Ishikawa (cell line): ENCODE data around the gene PRR36.

ENCODE experiments used
- CEBPB ChIP-seq: IDR thresholded peaks from 2 replicates; pipeline ENCODE4 v1.6.1; 2012
- CREB1 ChIP-seq: IDR thresholded peaks from 2 replicates; pipeline ENCODE4 v1.6.1; 2012; ENCODE audit warnings: low read depth
- EGR1 ChIP-seq: IDR thresholded peaks from 2 replicates; pipeline ENCODE4 v1.6.1; 2012
- EP300 ChIP-seq: IDR thresholded peaks from 2 replicates; pipeline ENCODE4 v1.6.1; 2012; ENCODE audit warnings: borderline replicate concordance
- FOXM1 ChIP-seq: IDR thresholded peaks from 2 replicates; pipeline ENCODE4 v1.6.1; 2012; ENCODE audit warnings: low read depth, borderline replicate concordance
- NFIC ChIP-seq: IDR thresholded peaks from 2 replicates; pipeline ENCODE4 v1.6.1; 2012
- RAD21 ChIP-seq: IDR thresholded peaks from 2 replicates; pipeline ENCODE4 v1.6.1; 2012; ENCODE audit warnings: low read depth
- TAF1 ChIP-seq: IDR thresholded peaks from 2 replicates; pipeline ENCODE4 v1.6.1; 2012; ENCODE audit warnings: low read depth, mild to moderate bottlenecking
- TCF12 ChIP-seq: IDR thresholded peaks from 2 replicates; pipeline ENCODE4 v1.6.1; 2012; ENCODE audit warnings: low read depth
- TEAD4 ChIP-seq: IDR thresholded peaks from 2 replicates; pipeline ENCODE4 v1.6.1; 2012
- USF1 ChIP-seq: IDR thresholded peaks from 2 replicates; pipeline ENCODE4 v1.6.1; 2012
- YY1 ChIP-seq: IDR thresholded peaks from 2 replicates; pipeline ENCODE4 v1.6.1; 2012; ENCODE audit warnings: low read depth
- ZBTB7A ChIP-seq: IDR thresholded peaks from 2 replicates; pipeline ENCODE4 v1.6.1; 2012; ENCODE audit warnings: low read depth
- TF ChIP-seq, protein P1 (sequence below): IDR thresholded peaks from 2 replicates; pipeline ENCODE4 v1.6.1; 2012
- TF ChIP-seq, protein P2 (sequence below): IDR thresholded peaks from 2 replicates; pipeline ENCODE4 v1.6.1; 2012; ENCODE audit warnings: low read depth, mild to moderate bottlenecking

Gene PRR36

GRCh38 chr19:7856109-7856591, 18.0 kb downstream of the PRR36 start:
- TF ChIP-seq CEBPB (no peak), TEAD4 (no peak), RAD21 (no peak), USF1 (no peak), TAF1 (no peak), CREB1 (no peak), NFIC (no peak), EP300 (no peak), TCF12 (no peak)
- TF ChIP-seq, protein P1, sequence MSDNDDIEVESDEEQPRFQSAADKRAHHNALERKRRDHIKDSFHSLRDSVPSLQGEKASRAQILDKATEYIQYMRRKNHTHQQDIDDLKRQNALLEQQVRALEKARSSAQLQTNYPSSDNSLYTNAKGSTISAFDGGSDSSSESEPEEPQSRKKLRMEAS, result no peak
- TF ChIP-seq, protein P2, sequence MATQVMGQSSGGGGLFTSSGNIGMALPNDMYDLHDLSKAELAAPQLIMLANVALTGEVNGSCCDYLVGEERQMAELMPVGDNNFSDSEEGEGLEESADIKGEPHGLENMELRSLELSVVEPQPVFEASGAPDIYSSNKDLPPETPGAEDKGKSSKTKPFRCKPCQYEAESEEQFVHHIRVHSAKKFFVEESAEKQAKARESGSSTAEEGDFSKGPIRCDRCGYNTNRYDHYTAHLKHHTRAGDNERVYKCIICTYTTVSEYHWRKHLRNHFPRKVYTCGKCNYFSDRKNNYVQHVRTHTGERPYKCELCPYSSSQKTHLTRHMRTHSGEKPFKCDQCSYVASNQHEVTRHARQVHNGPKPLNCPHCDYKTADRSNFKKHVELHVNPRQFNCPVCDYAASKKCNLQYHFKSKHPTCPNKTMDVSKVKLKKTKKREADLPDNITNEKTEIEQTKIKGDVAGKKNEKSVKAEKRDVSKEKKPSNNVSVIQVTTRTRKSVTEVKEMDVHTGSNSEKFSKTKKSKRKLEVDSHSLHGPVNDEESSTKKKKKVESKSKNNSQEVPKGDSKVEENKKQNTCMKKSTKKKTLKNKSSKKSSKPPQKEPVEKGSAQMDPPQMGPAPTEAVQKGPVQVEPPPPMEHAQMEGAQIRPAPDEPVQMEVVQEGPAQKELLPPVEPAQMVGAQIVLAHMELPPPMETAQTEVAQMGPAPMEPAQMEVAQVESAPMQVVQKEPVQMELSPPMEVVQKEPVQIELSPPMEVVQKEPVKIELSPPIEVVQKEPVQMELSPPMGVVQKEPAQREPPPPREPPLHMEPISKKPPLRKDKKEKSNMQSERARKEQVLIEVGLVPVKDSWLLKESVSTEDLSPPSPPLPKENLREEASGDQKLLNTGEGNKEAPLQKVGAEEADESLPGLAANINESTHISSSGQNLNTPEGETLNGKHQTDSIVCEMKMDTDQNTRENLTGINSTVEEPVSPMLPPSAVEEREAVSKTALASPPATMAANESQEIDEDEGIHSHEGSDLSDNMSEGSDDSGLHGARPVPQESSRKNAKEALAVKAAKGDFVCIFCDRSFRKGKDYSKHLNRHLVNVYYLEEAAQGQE, result no peak

DNA sequence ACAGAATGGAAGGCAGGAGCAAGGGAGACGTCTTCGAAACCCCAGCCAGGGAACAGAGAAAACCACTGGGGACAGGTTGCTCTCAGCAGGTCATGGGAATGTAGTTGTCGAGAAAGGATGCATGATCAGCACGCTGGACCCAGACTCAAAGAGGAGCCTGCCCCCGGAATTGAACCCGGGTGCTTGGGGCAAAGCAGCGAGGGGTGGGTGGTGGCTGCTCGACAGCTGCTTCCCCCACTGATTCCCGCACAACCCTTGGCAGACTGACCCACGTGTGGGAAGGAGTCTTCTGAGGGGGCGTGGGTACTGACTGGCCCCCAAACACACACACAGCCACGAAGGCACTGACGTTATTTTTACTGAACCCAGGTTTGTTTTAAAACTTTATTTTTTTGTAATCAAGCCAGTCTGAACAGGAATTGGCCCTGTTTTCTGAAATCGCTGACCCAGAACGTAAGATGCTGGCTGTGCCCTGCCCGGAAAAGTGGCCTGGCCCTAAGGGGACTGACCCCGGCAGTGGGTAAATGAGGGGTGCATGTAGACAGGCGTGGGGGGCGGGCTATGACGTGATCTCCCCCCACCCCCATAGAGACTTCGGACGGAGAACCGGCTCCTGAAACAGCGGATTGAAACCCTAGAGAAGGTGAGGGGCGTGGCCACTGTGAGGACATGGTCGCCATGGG, 18.6 kb downstream of the PRR36 start:
- TF ChIP-seq CREB1 (no peak), EGR1 (no peak)

DNA sequence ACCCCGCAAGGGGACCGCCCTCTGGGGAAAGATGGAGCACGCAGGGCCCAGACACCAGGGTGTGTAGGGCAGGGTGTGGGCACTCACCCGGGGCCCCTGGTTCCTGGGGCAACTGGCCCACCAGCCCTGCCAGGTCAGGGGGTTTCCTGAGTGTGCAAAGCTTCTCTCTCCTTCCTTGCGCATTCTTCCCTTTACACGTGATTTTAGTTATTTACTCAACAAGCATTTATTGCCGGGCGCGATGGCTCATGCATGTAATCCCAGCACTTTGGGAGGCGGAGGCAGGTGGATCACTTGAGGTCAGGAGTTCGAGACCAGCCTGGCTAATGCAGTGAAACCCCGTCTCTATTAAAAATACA, 20.4 kb downstream of the PRR36 start:
- TF ChIP-seq, protein P1, result no peak
- no peak for TF ChIP-seq TEAD4
- TF ChIP-seq CREB1, result no peak
- TF ChIP-seq EP300, result no peak
- TF ChIP-seq NFIC, result no peak
- TF ChIP-seq EGR1, result no peak
- TF ChIP-seq RAD21, result no peak
- no peak for TF ChIP-seq USF1
- no peak for TF ChIP-seq CEBPB
- TF ChIP-seq, protein P2, result no peak
- no peak for TF ChIP-seq FOXM1
- no peak for TF ChIP-seq TCF12
- TF ChIP-seq YY1, result no peak
- no peak for TF ChIP-seq ZBTB7A

DNA sequence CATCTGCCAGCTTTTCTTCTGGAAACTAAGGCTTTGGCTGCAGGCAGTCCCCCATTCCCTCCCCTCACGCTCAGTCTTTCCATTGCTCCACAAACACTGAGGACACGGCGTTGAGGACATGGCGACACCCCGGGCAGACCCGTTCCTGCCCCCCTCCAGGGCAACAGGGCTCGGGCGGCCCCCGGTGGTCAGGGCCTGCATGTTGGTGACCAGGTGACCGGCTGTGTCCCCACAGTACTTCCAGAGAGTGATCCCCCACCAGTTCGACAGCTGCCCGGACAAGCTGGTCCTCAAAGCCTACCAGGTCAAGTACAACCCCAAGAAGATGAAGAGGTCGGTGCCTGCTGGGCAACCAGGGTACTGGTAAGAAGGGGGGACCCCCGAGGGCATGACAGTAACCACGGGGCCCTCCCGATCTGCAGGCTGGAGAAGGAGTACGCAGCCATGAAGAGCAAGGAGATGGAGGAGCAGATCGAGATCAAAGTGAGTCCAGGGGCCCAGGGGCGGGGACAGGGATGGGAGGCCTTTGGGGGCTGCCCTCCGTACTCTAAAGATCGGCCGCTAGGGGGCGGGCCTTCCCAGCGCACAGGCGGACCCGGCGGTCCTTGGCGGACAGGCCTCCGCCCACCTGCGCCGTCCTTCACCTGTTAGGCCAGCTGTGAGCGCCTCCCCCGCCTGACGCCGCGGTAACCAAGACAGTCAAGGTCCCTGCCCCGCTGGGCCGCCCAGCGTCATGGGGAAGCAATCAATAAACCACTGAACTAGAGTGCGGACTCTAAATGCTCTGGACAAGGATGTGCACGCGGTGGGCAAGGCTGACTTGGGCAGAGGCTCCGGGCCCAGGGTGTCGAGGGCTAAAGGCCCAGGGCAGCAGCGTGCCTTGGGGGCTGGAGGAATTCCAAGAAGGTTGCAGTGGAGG, 21.1 kb downstream of the PRR36 start:
- TF ChIP-seq TCF12, result peak; percentile 68
- no peak for TF ChIP-seq TAF1
- no peak; the same call in 1 of the 2 replicates for TF ChIP-seq ZBTB7A
- TF ChIP-seq YY1, result 0 out of 2 replicates have a peak, but pooled peaks have one; percentile 19
- no peak for TF ChIP-seq EP300
- TF ChIP-seq NFIC, result no peak
- no peak for TF ChIP-seq CEBPB
- no peak for TF ChIP-seq USF1
- TF ChIP-seq, protein P1, result peak; percentile 62
- peak; percentile 83 for TF ChIP-seq RAD21
- no peak; the same call in 1 of the 2 replicates for TF ChIP-seq TEAD4
- TF ChIP-seq CREB1, result no peak
- TF ChIP-seq, protein P2, result no peak
- peak; percentile 88 for TF ChIP-seq EGR1
- TF ChIP-seq FOXM1, result no peak
